Lung (tissue), 12 donors: ENCODE measurements around the gene CDH4. TPM values are rescaled to one million over a fixed set of nuclear protein-coding genes. Genes with fewer than 3 reads are reported as not detected.

Source experiments
- ATAC-seq: fragments of 200-7000 bp; cut with Tn5 transposase; one replicate; pipeline ENCODE4 v1.9.1; 2020; ENCODE audit warnings: moderate number of reproducible peaks; ENCODE audit not compliant: insufficient read depth, low FRiP score
- DNase-seq, 3 donors: peaks; one replicate each; pipeline ENCODE4 v3.0.0-alpha.2; 2013 to 2017
- H3K27ac ChIP-seq, 2 donors: one replicate each; pipeline ENCODE4 v1.5.1; 2013; ENCODE audit warnings: mild to moderate bottlenecking in 2 of 2, moderate library complexity in 2 of 2, control low read depth in 1 of 2, inconsistent platforms in 1 of 2, low read depth in 1 of 2, low read length in 1 of 2
- H3K27me3 ChIP-seq, 3 donors: one replicate each; pipeline ENCODE4 v1.5.1; 2013; ENCODE audit warnings: low read length in 2 of 3; ENCODE audit not compliant: control insufficient read depth in 3 of 3, insufficient read depth in 3 of 3
- H3K36me3 ChIP-seq, 4 donors: one replicate each; pipeline ENCODE4 v1.5.1; 2013; ENCODE audit warnings: low read length in 4 of 4, mild to moderate bottlenecking in 1 of 4, moderate library complexity in 1 of 4; ENCODE audit not compliant: control insufficient read depth in 4 of 4, insufficient read depth in 4 of 4
- H3K4me1 ChIP-seq, 5 donors: one replicate each; pipeline ENCODE4 v1.5.1; 2013; ENCODE audit warnings: low read length in 5 of 5, mild to moderate bottlenecking in 2 of 5, moderate library complexity in 1 of 5; ENCODE audit not compliant: control insufficient read depth in 5 of 5, insufficient read depth in 5 of 5
- H3K4me3 ChIP-seq: one replicate; pipeline ENCODE4 v1.5.1; 2013; ENCODE audit warnings: mild to moderate bottlenecking, control low read depth, moderate library complexity
- H3K9ac ChIP-seq, 2 donors: one replicate each; pipeline ENCODE4 v1.5.1; 2013; ENCODE audit warnings: low read length in 2 of 2, control low read depth in 1 of 2; ENCODE audit not compliant: insufficient read depth in 1 of 2
- H3K9me3 ChIP-seq, 4 donors: one replicate each; pipeline ENCODE4 v1.5.1; 2013; ENCODE audit warnings: low read length in 3 of 4, mild to moderate bottlenecking in 1 of 4, moderate library complexity in 1 of 4; ENCODE audit not compliant: control insufficient read depth in 4 of 4, insufficient read depth in 3 of 4
- CTCF ChIP-seq: IDR thresholded peaks from 2 replicates; pipeline ENCODE4 v1.5.1; 2012; ENCODE audit warnings: mild to moderate bottlenecking; ENCODE audit errors: control extremely low read depth, extremely low read depth
- WGBS, 2 donors: extraction: QIAGEN DNeasy Blood & Tissue Kit; methylation state at CpG; one replicate each; pipeline ENCODE4 v1.1.7; 2013; 5-methylcytosine and 5-hydroxymethylcytosine counted together
- polyA plus RNA-seq, 2 donors: library from polyadenylated mRNA; stranded (reverse); fragments of 200-250 nt; gene quantifications; one replicate each; pipeline ENCODE4 v1.2.1, GENCODE V29; 2013
- total RNA-seq, 2 donors: library from RNA; depleted of rRNA in 1 of 2; stranded (reverse); fragments of >200 nt in 1 of 2; gene quantifications; one replicate each; pipeline ENCODE4 v1.2.1, GENCODE V29; 2014 to 2021
- donor health status: control.
- donor health status: control.
- donor health status: Bipolar disorder and iron deficiency.
- donor health status: healthy.
- donor health status: DM: yes; HTN: yes; CAD: no.

CDH4 gene
- total and polyA plus RNA-seq, 4 donors, result 0.10 to 2.1 (median 0.34) TPM

- no peak overlapping the region for H3K9ac ChIP-seq
- TF ChIP-seq CTCF, result no peak
- no peaks in the 10 kb centered on the region for H3K36me3 ChIP-seq
- no peak for ATAC-seq
- H3K27ac ChIP-seq, result no peak overlapping the region
- H3K4me1 ChIP-seq, result no peaks in the 10 kb centered on the region
- H3K27me3 ChIP-seq, result no peaks in the 10 kb centered on the region
- no peak for DNase-seq
- 80 to 86% methylated on average over 14 of the region's 14 CpGs for WGBS, 2 donors
- no peak overlapping the region for H3K4me3 ChIP-seq
- H3K9me3 ChIP-seq, result peaks cover 0 to 3% (median 0%) of the 10 kb centered on the region in 4 donors
Measured at GRCh38 chr20:61514805-61515505, 262.9 kb downstream of the CDH4 start.

DNA sequence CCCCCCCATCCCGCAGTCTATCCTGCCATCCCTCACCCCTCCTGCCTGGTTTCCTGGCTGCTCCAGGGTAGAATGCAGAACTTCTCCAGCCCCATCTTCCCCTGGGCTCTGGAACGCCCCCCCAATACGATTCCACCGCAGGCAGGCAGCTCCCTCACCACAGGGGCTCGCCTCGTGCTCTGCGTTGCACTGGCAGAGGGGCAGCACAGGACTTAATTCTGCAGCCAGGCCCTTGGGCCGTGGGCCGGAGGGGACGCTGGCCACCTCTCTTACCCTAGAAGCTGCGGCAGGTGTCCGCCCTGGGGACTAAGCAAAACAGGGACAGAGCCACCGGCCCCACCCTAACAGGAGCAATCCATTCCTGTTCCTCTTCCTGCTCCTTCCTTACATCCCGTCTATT, 263.9 kb downstream of the CDH4 start:
- no peak overlapping the region for H3K4me3 ChIP-seq
- WGBS, 2 donors, result 65 to 76% methylated on average over 14 of the region's 14 CpGs
- no peak for ATAC-seq
- H3K27ac ChIP-seq, result no peak overlapping the region
- no peaks in the 10 kb centered on the region for H3K36me3 ChIP-seq
- H3K9me3 ChIP-seq, result peaks cover 0 to 3% (median 0%) of the 10 kb centered on the region in 4 donors
- no peaks in the 10 kb centered on the region for H3K4me1 ChIP-seq
- DNase-seq, result no peak
- no peaks in the 10 kb centered on the region for H3K27me3 ChIP-seq
- no peak overlapping the region for H3K9ac ChIP-seq
- TF ChIP-seq CTCF, result no peak

DNA sequence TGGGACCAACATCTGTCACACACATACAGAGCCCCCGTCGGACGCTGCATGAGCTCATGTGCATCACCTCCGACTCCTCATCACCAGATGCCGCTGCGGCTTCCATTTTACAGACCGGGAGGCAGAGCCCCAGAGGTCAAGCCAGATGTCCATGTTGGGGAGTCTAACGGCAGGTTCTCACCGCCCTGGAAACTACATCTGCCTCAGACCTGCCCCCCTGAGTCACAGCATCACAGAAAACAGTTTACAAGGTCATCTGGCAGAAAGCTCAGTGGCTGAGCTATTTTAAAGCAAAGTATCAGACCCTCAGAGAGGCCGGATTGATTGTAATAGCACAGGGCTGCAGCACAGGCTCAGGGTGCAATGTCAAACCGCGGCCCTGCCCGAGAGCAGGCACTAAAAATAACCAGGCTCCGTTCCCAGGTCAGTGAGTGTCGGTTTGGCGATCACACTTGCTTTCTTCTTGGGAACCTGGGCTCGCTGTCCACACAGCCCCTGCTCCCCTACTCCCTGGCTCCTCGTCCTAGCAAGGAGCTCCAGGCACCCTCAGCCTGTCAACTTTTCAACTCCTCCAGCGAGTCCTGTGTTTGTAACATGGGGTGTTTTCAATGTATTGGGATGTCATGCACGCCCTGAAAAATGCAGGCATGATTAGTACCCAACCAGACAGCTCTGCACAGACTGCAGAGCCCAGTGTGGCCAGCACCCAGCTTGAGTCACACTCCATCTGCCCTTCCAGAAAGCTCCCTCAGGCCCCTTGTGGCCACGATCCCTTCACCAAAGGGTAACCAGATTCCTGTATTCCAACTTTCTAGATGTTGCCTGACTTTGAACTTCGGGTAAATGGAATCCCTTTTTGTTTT, 264.5 kb downstream of the CDH4 start:
- no peaks in the 10 kb centered on the region for H3K4me1 ChIP-seq
- 64 to 78% methylated on average over 22 of the region's 22 CpGs for WGBS, 2 donors
- no peak for TF ChIP-seq CTCF
- DNase-seq, result no peak
- H3K27me3 ChIP-seq, result no peaks in the 10 kb centered on the region
- no peak overlapping the region for H3K27ac ChIP-seq
- peaks cover 0 to 3% (median 0%) of the 10 kb centered on the region in 4 donors for H3K9me3 ChIP-seq
- H3K36me3 ChIP-seq, result no peaks in the 10 kb centered on the region
- no peak for ATAC-seq
- H3K9ac ChIP-seq, result no peak overlapping the region
- H3K4me3 ChIP-seq, result no peak overlapping the region
